Activated CD8-positive, alpha-beta memory T cell treated with anti-CD3 and anti-CD28 coated beads, Interleukin-2, amount 50 U/mL, for 1 hour (primary cell): ENCODE measurements around the gene ATG3.
A peak's percentile ranks its signal among the peaks of the same experiment; 100 is the strongest.
"Not testable (repeated sequence)": the region's sequence is repeated elsewhere in the genome, so short reads cannot be mapped to it uniquely, and the experiment has no call there.

ENCODE experiments used
- DNase-seq: peaks from one replicate; pipeline ENCODE4 v3.0.0-alpha.2; 2020; ENCODE audit errors: extremely low read depth

Gene ATG3

DNA sequence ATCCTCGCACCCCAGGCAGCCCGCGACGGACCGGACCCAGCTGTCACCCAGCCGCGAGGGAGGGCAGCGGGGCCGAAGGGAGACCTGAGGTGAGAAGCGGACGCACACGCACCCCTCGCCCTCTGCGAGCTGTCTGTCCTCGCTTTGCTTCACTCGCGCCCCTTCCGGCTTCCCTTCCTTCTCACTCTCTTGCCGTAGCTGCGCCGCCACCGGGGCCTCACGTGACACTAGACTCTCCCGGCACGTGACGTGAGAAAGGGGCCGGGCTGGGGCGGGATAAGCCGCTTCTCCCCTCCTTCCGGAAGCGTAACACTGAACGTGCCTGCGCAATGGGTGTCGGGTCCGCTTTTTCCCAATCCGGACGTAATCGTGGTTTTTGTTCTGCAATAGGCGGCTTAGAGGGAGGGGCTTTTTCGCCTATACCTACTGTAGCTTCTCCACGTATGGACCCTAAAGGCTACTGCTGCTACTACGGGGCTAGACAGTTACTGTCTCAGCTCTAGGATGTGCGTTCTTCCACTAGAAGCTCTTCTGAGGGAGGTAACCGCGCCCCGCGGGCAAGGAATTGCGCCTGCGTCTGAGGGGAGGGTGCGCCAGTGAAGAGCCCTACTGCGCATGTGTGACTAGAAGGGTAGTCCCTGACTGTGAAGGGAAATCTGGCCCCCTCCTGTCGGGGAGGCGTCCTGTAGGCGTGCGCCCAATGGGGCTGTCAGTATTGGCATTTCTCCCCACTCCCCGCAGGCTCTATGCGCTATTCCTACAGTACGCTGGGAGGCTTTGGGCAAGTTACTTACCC is at the start of gene ATG3, which contains the start of gene SLC35A5:
ATG3 (minus strand) TSS at position 229 of the 796 bp plus-strand sequence. CDS start 434 bp downstream, outside the sequence.
SLC35A5 (plus strand) TSS at position 312 of the 796 bp plus-strand sequence. CDS start 1,359 bp downstream, outside the sequence.
- peak; percentile 96 for DNase-seq

DNA sequence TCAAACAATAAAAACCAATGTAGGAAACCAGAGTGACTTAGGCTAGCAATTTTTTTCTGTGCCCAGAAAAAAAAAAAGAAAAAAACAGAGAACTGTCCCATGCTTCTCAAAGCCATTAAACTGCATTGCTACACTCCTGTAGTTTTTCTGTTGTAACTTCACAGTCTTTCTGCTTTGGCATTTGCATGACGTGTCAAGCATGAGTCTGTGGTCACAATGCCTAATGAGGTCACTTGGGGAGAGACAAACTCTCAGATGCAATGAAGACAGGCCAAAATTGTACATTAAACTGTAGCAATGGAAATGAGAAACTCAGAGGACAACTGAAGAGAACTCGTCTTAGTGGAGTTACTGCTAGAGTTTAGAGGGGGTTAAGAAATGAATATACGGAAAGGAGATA is 48.4 kb upstream of the ATG3 start:
- DNase-seq: no peak

DNA sequence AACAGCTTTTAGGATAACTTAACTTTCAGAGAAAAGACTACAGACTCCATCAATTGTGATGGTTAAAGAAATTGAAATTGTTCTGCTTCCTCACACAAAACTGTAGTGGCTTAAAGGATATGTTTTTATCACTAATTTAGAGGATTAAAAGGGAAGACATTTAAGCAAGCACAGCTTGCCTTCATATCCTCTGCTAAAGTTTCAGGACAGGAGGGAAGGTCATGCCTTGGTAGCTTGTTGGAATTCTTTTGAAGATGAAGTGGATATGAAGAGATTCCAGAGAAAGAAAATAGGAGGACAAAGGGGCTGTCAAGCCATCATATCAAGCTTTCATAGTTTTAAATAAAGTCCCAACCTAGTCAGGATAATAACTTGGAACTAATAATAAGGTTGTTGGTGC is 46.1 kb upstream of the ATG3 start:
- no peak for DNase-seq

DNA sequence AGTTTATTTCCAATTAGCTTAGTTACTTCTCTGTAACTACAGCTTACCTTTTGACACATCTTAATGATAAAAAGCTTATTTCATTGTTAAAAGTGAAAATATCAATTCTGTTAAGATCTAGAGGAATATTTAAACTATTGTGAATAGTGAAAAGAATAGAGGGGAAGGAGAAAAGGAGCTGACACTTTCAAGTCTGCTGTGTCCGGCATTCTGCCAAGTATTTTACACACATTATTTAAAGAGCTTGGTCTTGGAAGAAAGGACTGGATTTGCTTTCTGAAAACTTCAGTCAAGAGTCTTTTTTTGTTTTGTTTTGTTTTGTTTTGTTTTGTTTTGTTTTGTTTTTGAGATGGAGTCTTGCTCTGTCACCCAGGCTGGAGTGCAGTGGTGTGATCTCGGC is 44.3 kb upstream of the ATG3 start:
- DNase-seq: no peak

DNA sequence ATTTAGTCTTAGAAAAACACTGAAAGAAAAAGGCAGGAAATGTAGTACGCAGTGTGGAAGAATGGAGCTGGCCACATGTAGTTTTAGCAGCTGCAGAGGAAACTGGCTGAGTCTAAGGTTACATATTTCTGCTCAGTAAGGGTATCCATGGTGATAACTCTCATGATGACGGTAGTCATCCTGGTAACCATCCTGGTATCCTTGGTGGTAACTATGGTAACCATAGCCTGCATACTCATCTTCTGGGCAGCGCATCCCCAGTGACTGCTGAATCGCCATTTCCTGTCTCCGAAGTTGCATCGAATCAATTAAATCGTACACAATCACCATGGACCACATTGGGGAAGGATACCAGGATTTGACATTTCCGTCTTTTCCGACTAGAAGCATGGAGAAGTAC is 43.5 kb upstream of the ATG3 start:
- DNase-seq: no peak

DNA sequence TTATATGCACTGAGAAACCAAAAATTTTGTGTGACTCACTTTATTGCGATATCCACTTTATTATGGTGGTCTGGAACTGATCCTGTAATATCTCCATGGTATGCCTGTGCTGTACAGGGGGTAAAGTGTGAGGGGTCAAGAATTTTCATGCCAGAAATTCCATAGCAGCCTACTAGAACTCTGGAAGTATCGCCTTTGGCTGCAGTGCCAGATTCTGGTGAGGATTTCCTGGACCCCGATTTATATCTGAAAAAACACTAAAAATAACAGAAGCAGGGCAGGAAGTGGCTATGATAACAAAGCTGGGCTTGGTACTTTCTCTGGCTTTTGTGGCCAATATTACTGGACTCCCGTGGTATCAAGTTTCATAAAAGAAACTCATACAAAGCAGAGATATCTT is 42.8 kb upstream of the ATG3 start:
- DNase-seq: no peak

DNA sequence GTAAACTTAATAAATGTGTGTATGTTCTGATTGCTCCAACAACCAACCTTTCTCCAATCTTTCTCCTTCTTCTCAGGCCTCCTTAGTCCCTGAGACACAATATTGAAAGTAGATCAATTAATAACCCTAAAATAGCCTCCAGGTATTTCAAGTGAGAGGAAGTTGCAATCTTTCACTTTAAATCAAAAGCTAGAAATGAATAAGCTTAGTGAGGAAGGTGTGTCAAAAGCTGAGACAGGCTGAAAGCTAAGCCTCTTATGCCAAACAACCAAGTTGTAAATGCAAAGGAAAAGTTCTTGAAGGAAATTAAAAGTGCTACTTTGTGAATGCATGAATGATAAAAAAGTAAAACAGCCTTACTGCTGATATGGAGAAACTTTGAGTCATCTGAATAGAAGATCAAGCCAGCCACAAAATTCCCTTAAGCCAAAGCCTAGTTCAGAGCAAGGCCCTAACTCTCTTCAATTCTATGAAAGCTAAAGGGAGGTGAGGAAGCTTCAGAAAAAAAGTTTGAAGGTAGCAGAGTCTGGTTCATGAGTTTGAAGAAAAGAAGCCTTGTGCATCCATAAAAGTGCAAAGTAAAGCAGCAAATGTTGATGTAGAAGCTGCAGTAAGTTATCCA is 40.6 kb upstream of the ATG3 start:
- no peak for DNase-seq

DNA sequence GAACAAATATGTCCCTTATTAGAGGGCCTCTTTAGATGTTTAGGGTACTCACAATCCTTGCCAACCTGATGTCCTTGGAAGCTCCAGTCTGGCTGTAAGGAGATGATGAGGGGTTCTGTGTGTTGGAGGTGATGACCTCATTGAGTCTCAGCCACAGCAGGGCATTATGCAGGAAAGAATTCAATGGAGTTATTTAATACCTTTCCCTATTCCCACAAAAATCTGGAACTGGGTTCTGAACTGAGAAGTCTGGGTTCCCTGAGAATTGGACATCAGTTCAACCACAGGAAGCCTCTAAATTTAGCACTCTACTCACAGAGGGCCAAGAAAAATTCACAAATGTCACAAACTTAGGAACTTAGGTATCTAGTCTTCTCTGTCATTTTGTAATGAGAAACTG is 37.0 kb upstream of the ATG3 start:
- DNase-seq: no peak

DNA sequence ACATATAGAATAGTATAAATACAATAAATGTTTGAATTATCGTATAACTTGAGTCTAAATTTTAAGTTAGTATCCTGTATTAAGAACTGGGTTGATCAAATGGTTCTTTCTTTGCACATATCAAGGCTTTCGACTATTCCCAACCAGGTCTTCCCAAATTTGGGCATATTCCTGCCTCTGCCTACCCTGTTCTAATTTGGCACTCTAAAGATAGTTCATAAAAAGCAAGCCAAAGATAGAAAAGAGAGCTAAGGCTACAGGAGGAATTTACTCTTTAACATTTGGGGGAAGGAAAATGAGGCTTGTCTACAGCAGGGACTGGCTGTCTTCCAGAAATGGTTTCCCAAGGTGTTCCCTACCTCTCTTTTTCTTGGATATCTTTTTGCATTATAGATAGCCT is 36.2 kb upstream of the ATG3 start:
- no peak for DNase-seq

DNA sequence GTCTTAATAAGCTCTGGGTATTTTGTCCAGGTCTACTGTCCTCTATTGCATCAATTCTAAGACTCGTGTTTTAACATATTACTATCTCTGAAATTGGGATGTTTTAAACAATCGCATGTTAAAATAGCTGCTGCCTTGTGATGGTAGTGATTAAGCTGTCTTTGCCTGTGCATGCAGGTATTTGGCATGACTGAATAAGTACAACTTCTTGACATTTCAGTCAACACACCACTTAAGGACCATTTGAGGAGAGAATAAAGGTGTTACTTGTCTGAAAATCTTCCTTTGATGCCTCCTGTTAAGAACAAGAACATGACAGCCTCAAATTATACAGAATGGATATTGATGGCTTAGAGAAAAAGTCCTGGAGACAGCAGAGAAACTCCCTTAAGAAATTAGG is 33.1 kb upstream of the ATG3 start:
- no peak for DNase-seq

DNA sequence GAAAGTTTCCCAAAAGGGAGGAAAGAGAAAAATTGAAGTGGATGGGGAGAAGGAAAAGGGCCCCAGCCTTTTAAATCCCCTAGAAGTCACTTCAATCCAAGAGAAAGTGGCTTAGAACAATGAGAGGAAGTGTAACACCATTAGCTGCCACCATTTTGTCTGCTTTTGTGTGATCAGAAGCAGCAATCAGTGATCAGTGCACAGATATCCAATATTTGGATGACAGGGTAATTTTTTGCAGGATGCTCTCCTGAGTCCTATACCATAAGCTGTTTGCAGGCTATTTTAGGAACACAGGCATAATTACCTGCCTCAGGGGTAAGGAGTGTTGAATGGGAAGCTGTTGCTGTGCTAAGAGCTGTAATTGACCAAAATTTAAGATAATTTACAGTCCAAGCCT is 31.5 kb upstream of the ATG3 start:
- DNase-seq: no peak

DNA sequence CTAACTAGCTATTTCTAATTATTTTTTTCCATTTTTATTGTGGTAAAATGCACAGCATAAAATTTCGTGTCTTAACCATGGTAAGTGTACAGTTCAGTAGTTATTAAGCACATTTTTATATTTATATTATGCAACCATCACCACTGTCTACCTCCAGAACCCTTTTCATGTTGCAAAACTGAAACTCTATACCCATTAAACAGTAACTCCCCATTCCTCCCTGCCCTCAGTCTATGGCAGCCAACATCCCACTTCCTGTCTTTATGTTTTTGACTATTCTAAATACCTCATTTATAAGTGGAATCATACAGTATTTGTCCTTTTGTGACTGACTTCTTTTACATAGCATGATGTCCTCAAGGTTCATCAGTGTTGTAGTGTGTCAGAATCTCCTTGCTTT is 25.6 kb upstream of the ATG3 start:
- DNase-seq: no peak

DNA sequence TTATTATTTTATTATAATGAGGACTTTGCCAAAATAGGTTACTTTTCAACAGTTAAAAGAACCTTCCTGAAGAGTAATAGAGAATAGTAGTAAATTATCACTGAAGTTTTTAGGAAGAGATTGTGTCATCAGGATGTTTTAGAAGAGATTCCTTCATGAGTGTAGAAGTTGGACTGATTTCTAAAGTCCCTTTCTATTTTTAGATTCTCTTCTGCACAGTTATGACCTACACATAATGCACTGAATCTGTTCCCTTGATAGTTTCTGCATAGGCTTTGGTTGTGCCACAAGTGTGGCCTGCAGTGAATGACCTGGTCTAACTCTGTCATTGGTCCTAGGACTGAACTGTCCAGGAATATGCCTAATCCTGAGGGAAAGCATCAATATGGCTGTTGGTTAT is 24.0 kb upstream of the ATG3 start:
- no peak for DNase-seq

DNA sequence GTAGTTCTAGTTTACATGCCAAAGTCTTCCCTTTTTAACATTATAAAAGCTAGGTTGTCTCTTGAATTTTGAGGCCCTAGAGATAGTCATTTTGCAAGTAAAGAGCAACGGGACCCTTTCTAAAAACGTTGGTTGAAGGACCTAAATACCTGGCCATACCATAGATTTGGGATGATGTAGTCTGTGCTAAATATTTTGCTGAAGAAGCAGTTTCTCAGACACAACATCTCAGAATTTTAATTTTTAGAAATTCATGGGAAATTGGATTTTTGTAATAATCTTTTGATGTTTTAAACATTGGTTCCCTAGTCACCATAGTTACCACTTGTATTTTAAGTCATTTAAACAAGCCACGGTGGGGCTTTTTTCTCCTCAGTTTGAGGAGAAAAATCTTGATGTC is 21.3 kb upstream of the ATG3 start:
- DNase-seq: no peak

DNA sequence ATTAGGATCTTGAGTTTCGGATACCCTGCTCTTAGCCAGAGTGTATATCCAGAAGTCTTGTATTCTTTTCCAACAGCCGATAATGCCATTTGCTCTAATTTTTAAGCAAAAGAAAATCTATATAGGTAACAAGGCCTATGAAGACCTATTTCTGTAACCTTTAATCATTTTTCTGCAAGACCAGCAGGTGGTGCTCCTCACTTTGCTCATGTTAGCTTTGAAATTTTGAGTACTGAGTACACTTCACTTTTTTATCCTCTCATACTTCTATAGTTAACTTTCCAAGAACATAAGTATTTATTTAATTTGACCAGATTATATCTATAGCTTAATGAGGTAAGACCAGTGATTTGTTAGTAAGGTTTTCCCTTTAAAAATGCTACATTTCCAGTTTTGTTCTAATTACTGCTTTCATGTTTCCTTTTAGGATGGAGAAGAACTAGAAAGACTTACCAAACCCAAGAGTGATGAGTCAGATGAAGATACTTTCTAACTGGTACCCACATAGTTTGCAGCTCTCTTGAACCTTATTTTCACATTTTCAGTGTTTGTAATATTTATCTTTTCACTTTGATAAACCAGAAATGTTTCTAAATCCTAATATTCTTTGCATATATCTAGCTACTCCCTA is 20.6 kb upstream of the ATG3 start:
- no peak for DNase-seq

DNA sequence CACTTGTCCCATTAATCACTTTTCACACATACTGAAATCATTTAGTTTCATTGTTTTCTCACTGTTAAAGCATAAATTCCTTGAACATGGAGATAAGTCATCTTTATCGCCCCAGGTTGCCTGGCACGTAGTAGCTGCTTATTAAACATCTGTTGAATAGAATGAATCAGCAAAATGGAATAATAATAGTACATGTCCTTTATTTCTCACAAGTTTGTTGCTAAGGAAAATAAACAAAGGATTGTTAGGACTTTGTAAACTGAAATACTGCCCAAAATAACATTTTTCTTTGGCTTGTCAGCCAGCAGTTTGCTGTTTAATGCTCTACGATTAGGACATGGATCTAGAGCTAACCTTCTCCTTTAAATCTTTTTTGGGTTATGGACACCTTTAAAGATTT is 17.9 kb upstream of the ATG3 start:
- DNase-seq: no peak

DNA sequence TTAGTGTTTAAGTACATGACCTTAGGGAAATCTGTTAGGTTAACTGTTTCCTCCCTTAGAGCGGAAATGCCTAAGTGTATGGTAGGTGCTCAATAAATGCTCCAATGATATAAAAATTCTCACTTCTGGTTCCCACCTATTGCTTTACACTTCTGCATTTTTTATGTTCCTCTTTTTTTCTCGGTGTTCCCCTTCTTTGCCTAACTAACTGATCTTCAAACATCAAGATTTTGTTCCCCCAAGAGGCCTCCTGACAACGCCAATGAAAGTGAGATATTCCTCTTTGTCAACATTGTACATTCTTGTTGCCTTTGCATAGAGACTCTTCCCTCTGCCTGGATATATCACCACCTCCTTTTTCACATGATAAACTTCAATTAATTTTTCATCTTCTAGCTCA is 17.5 kb upstream of the ATG3 start:
- DNase-seq: no peak

DNA sequence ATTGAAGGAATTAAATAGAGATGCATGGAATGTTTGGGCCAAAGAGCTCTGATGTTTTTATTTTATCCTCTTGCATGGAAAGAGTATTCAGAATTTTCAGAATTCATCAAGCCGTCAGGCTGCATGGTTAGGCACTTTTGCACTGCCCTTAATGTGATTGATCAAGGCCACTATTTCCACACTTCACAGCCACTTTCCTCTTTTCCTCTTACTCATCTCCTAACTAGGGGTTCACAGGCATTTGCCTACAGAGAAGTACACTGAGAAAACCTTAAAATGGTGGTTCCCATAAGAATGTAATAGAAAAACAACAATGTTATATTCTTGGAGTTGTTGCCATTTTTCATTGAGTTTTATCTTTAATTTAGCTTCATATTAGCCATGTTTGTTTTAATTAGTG is 10.9 kb upstream of the ATG3 start:
- DNase-seq: no peak

DNA sequence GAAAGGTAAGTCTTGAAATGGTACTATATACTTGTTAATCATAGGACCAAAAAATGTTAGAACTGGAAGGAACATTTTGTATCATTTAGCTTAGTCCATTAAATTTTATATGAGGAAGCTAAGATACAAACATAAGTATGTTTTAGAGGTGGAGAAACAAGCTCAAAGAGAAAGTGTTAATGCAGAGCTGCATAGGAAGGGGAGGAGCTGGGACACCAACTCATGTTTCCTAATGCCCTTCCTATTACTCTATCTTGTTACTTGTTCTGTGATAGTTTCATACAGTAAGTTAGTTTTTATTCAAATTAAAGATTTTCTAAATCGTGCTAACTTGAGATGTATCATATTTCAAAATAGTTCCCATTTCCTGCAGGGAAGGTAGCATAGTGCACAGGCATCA is 7.5 kb upstream of the ATG3 start:
- no peak for DNase-seq

DNA sequence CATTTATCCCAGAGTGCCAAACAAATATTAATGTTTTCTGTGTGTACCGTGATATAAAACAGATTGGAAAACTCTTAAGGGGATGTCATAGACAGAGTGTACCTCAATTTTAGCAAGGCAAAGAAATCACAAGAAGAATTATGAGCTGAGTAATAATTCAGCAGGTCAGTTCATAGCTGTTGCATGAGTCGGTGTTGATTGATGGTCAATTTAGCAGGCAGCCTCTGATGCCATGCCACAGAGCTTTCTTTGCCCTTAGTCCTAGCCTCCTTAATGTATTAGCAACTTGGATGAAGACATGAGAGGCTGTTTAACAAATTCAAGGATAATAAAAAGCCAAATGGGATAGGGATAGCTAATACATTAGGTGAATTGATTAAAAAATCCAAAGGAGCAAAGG is 6.9 kb upstream of the ATG3 start:
- no peak for DNase-seq

DNA sequence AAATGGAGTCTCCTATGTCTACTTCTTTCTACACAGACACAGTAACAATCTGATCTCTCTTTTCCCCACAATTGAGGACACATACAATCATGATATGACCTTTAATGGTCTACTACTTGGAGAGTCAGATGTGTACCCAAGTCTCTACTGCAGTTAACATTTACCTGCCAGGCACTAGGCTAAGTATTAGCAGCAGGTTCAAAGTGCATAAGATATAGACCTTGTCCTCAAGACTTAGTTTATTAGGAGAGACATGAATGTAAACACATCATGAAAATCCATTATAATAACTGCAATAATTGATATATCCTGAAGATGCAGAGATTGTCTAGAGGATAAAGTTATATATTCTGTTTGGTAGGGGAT is 3.2 kb upstream of the ATG3 start:
- DNase-seq: no peak

DNA sequence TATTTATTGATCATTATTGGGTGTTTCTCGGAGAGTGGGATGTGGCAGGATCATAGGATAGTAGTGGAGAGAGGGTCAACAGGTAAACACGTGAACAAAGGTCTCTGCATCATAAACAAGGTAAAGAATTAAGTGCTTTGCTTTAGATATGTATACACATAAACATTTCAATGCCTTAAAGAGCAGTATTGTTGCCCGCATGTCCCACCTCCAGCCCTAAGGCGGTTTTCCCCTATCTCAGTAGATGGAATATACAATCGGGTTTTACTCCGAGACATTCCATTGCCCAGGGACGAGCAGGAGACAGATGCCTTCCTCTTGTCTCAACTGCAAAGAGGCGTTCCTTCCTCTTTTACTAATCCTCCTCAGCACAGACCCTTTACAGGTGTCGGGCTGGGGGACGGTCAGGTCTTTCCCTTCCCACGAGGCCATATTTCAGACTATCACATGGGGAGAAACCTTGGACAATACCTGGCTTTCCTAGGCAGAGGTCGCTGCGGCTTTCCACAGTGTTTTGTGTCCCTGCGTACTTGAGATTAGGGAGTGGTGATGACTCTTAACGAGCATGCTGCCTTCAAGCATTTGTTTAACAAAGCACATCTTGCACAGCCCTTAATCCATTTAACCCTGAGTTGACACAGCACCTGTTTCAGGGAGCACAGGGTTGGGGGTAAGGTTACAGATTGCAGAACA is 2.6 kb upstream of the ATG3 start:
- not testable (repeated sequence) for DNase-seq

DNA sequence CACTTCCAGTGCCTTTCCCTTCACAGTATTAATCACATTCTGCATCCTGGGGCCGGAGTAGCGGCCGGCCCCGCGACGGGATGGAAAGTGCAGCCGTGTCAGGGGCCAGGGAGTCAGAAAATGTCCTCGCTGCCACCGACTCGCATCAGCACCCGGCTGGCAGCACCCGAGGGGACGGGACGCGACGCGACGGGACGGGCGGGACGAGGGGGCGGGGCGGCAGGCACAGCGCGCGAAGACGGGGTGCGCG is 353 bp downstream of the ATG3 start:
- peak; percentile 37 for DNase-seq
